GM18508 (cell line): ENCODE results near the gene CCDC134.
A peak's percentile ranks its signal among the peaks of the same experiment; 100 is the strongest.
"Not testable (repeated sequence)": the region's sequence is repeated elsewhere in the genome, so short reads cannot be mapped to it uniquely, and the experiment has no call there.

Source experiments
- ATAC-seq: cut with Tn5 transposase; IDR thresholded peaks from one replicate; pipeline ENCODE4 v1.9.1; 2021; ENCODE audit warnings: moderate number of reproducible peaks; ENCODE audit not compliant: insufficient read depth, unreplicated experiment

The CCDC134 gene

GRCh38 chr22:41821471-41822316, 21.2 kb downstream of the CCDC134 start:
- no peak for ATAC-seq

- no peak for ATAC-seq
Measured at GRCh38 chr22:41822317-41823057, 22.0 kb downstream of the CCDC134 start.

GRCh38 chr22:41823797-41824196, 23.3 kb downstream of the CCDC134 start:
- ATAC-seq = no peak

- no peak for ATAC-seq
Measured at GRCh38 chr22:41825376-41825775, 24.9 kb downstream of the CCDC134 start.

GRCh38 chr22:41826021-41826420, 25.5 kb downstream of the CCDC134 start:
- no peak for ATAC-seq

- ATAC-seq = no peak
Measured at GRCh38 chr22:41826430-41827383, 26.2 kb downstream of the CCDC134 start.

- ATAC-seq = no peak
Measured at GRCh38 chr22:41827671-41828070, 27.2 kb downstream of the CCDC134 start.

GRCh38 chr22:41828516-41828915, 28.0 kb downstream of the CCDC134 start:
- no peak for ATAC-seq

GRCh38 chr22:41830174-41830573, 29.7 kb downstream of the CCDC134 start:
- ATAC-seq = no peak

GRCh38 chr22:41831383-41831782, 30.9 kb downstream of the CCDC134 start:
- ATAC-seq = no peak

GRCh38 chr22:41831828-41832552, 31.5 kb downstream of the CCDC134 start:
- no peak for ATAC-seq

- peak; percentile 72 for ATAC-seq
Measured at GRCh38 chr22:41832553-41833368, 32.3 kb downstream of the CCDC134 start, which contains the start of gene SREBF2. Gene SREBF2 (plus strand): TSS chr22:41833105. CDS start chr22:41833271, 166 bp downstream.

GRCh38 chr22:41833369-41834004, 33.0 kb downstream of the CCDC134 start:
- no peak for ATAC-seq

- ATAC-seq = no peak
Measured at GRCh38 chr22:41834005-41834944, 33.8 kb downstream of the CCDC134 start.

GRCh38 chr22:41835462-41835861, 35.0 kb downstream of the CCDC134 start:
- not testable (repeated sequence) for ATAC-seq

- ATAC-seq = no peak
Measured at GRCh38 chr22:41836551-41836950, 36.1 kb downstream of the CCDC134 start.
